ENCODE measurements around the gene GDF11. TPM values are rescaled to one million over a fixed set of nuclear protein-coding genes. Genes with fewer than 3 reads are reported as not detected.
A peak's percentile ranks its signal among the peaks of the same experiment; 100 is the strongest.

GDF11 gene
- total RNA-seq, 1 experiment from 2014 or later, result 31.8 TPM

- Mint-ChIP-seq H3K36me3 (ENCODE audit: insufficient read depth in 1 of 3, low read depth in 3 of 3) (peaks cover 0 to 4% (median 3%) of the 10 kb centered on the region in 3 experiments; a peak in 2 of 7 replicates), H3K27me3 (ENCODE audit: low read depth) (no peaks in the 10 kb centered on the region; the same call in 1 of the 2 replicates), H3K4me3 (peak overlapping the region in 1 of 2 experiments; percentile 62; a peak in 2 of 5 replicates), H3K4me1 (peaks cover 27 to 35% of the 10 kb centered on the region in 2 experiments), H3K9me3 (no peaks in the 10 kb centered on the region; a peak in 1 of 5 replicates), H3K27ac (no peak overlapping the region)
- no peak overlapping the region for H3K4me2 ChIP-seq (ENCODE audit: insufficient read depth, insufficient read length, low read length)
- no peak overlapping the region for H2AFZ ChIP-seq (ENCODE audit: low read length)
- H2BK15ac ChIP-seq (ENCODE audit: low read depth, low read length), result no peak overlapping the region
- no peak overlapping the region; the same call in 1 of the 2 replicates for H3K14ac ChIP-seq (ENCODE audit: insufficient read depth, low read length)
- peaks cover 2% of the 10 kb centered on the region for H4K20me1 ChIP-seq (ENCODE audit: control insufficient read depth, insufficient read depth, insufficient read length)
- no peak overlapping the region for H2AK5ac ChIP-seq (ENCODE audit: insufficient read length, low read length)
- H4K8ac ChIP-seq (replicated peaks; ENCODE audit: insufficient read length, low read depth, low read length), result no peak overlapping the region
- no peaks in the 10 kb centered on the region for H3K27me3 ChIP-seq (ENCODE audit: insufficient read depth, low read length)
- H3K79me2 ChIP-seq (ENCODE audit: insufficient read depth, low read length), result peaks cover 4% of the 10 kb centered on the region; the same call in 1 of the 2 replicates
- no peak overlapping the region for H3K27ac ChIP-seq (ENCODE audit: insufficient read length, low read depth, low read length)
- H2BK20ac ChIP-seq (ENCODE audit: low read depth, low read length, poor library complexity, severe bottlenecking), result no peak overlapping the region
- H2BK5ac ChIP-seq (ENCODE audit: insufficient read length, low read length), result no peak overlapping the region
- H2BK12ac ChIP-seq (ENCODE audit: insufficient read length, low read depth, low read length), result no peak overlapping the region
- WGBS (ENCODE audit: extremely low coverage, insufficient read length, low lambda C conversion rate), result no CpG with 5 or more reads among the region's 4 CpGs
- H3K18ac ChIP-seq (ENCODE audit: insufficient read length, low read depth, low read length), result no peak overlapping the region
- no peaks in the 10 kb centered on the region for H3K9me3 ChIP-seq (ENCODE audit: control insufficient read depth, low read depth, low read length)
- peaks cover 14% of the 10 kb centered on the region for H3K23me2 ChIP-seq (ENCODE audit: insufficient read length, low read depth, low read length, poor library complexity, severe bottlenecking)
- no peak overlapping the region for H3K23ac ChIP-seq (ENCODE audit: insufficient read length, low read depth, low read length)
- H4K91ac ChIP-seq (ENCODE audit: insufficient read length, low read depth, low read length), result no peak overlapping the region
- no peak for DNase-seq
- no peak overlapping the region for H2BK120ac ChIP-seq (ENCODE audit: low read depth, low read length, poor library complexity, severe bottlenecking)
- H3T11ph ChIP-seq (ENCODE audit: low read length), result no peak overlapping the region
- peaks cover 2% of the 10 kb centered on the region for H3K79me1 ChIP-seq (ENCODE audit: insufficient read depth, low read depth, low read length, poor library complexity, severe bottlenecking)
- H3K56ac ChIP-seq (ENCODE audit: insufficient read length, low read depth, low read length), result no peak overlapping the region
- no peak overlapping the region for H3K9ac ChIP-seq (ENCODE audit: extremely low read depth, insufficient read length, low read length)
- no peak overlapping the region for H4K5ac ChIP-seq (ENCODE audit: insufficient read length, low read depth, low read length)
- H3K4me1 ChIP-seq (ENCODE audit: insufficient read depth, low read length), result peaks cover 3% of the 10 kb centered on the region; the same call in 1 of the 2 replicates
- H3K4ac ChIP-seq (ENCODE audit: low read depth, low read length), result no peak overlapping the region
- no peak for TF ChIP-seq CTCF (conservative IDR thresholded peaks at IDR 0.05)
These were observed 10.6 kb upstream of the GDF11 start for GRCh38 chr12:55732288-55732687.
